H1 (cell line): ENCODE data around the gene JAKMIP2. TPM values are rescaled to one million over a fixed set of nuclear protein-coding genes. Genes with fewer than 3 reads are reported as not detected.

Source experiments
- CTCF ChIA-PET: fragments of 300-600 bp; sonication (Branson Sonifier 250); formaldehyde crosslinking; loops from one replicate; lab custom pipeline; 2021; ENCODE audit not compliant: partially characterized antibody; lab: Charles Lee
- POLR2A ChIA-PET: fragments of 300-600 bp; sonication (Branson Sonifier 250); formaldehyde crosslinking; loops from one replicate; lab custom pipeline; 2021; ENCODE audit warnings: inconsistent platforms; ENCODE audit not compliant: partially characterized antibody; lab: Charles Lee
- DNase-seq, 2 experiments: peaks; one replicate each; pipeline versions ENCODE4 v3.0.0 to v3.0.0-alpha.2; 2010 to 2022; ENCODE audit warnings: low spot score in 2 of 2, low read depth in 1 of 2, mixed read lengths in 1 of 2
- FAIRE-seq: peaks from 2 replicates; lab custom pipeline; 2011; peaks lifted over from hg19 to GRCh38; lab: Jason Lieb, UNC
- H2AFZ ChIP-seq: 2 replicates; pipeline ENCODE4 v1.8.1; 2012; ENCODE audit warnings: low read length, inconsistent platforms
- H2AK5ac ChIP-seq: 2 replicates; pipeline ENCODE4 v1.6.1; 2013; ENCODE audit warnings: low read depth, low read length
- H2BK120ac ChIP-seq: replicated peaks from 2 replicates; pipeline ENCODE3; 2013; ENCODE audit warnings: low read depth, low read length, inconsistent platforms
- H2BK12ac ChIP-seq: 2 replicates; pipeline ENCODE4 v1.6.1; 2013; ENCODE audit warnings: low read depth, low read length
- H2BK15ac ChIP-seq: 2 replicates; pipeline ENCODE4 v1.6.1; 2013; ENCODE audit warnings: low read length
- H2BK20ac ChIP-seq: 2 replicates; pipeline ENCODE4 v1.6.1; 2013; ENCODE audit warnings: low read length
- H2BK5ac ChIP-seq: 2 replicates; pipeline ENCODE4 v1.6.1; 2013; ENCODE audit warnings: low read depth, low read length
- H3K14ac ChIP-seq: 2 replicates; pipeline ENCODE4 v1.6.1; 2013; ENCODE audit warnings: inconsistent platforms; ENCODE audit not compliant: insufficient read length
- H3K18ac ChIP-seq: 2 replicates; pipeline ENCODE4 v1.6.1; 2013; ENCODE audit warnings: low read length; ENCODE audit errors: extremely low read depth
- H3K23ac ChIP-seq: 2 replicates; pipeline ENCODE4 v1.6.1; 2013; ENCODE audit warnings: inconsistent platforms; ENCODE audit not compliant: insufficient read length
- H3K23me2 ChIP-seq: 2 replicates; pipeline ENCODE4 v1.6.1; 2013; ENCODE audit warnings: low read depth, low read length
- H3K27ac ChIP-seq: 2 replicates; pipeline ENCODE4 v1.6.1; 2011; ENCODE audit warnings: low read depth, low read length, inconsistent platforms
- H3K27me3 ChIP-seq, 4 experiments: replicated peaks in 1 of 4; 1 replicate in 1 of 4; 2 replicates in 3 of 4; pipeline versions ENCODE4 v1.6.1 to v1.8.1; 2011 to 2013; ENCODE audit warnings: low read length in 3 of 4, mild to moderate bottlenecking in 3 of 4, inconsistent platforms in 2 of 4, mixed read lengths in 2 of 4, moderate library complexity in 1 of 4; ENCODE audit not compliant: control insufficient read depth in 3 of 4, insufficient read depth in 3 of 4; ENCODE audit errors: extremely low read depth in 1 of 4
- H3K36me3 ChIP-seq, 4 experiments: 2 replicates each; pipeline versions ENCODE4 v1.6.1 to v1.8.1; 2011 to 2013; ENCODE audit warnings: mild to moderate bottlenecking in 4 of 4, low read length in 3 of 4, moderate library complexity in 2 of 4, control low read depth in 1 of 4, inconsistent platforms in 1 of 4; ENCODE audit not compliant: insufficient read depth in 4 of 4, control insufficient read depth in 2 of 4
- H3K4ac ChIP-seq: replicated peaks from 2 replicates; pipeline ENCODE3; 2013; ENCODE audit warnings: low read length, low read depth, mixed read lengths, inconsistent platforms; ENCODE audit not compliant: insufficient read length
- H3K4me1 ChIP-seq, 4 experiments: replicated peaks in 1 of 4; 1 replicate in 1 of 4; 2 replicates in 3 of 4; pipeline versions ENCODE4 v1.6.1 to v1.8.1; 2011 to 2013; ENCODE audit warnings: low read length in 3 of 4, inconsistent platforms in 2 of 4, mixed read lengths in 1 of 4; ENCODE audit not compliant: insufficient read depth in 4 of 4, control insufficient read depth in 3 of 4
- H3K4me2 ChIP-seq, 2 experiments: 2 replicates each; pipeline versions ENCODE4 v1.6.1 to v1.8.1; 2011 to 2013; ENCODE audit warnings: low read depth in 2 of 2, low read length in 2 of 2, control low read depth in 1 of 2, inconsistent platforms in 1 of 2, mild to moderate bottlenecking in 1 of 2; ENCODE audit not compliant: insufficient read depth in 1 of 2
- H3K4me3 ChIP-seq, 4 experiments: fragments of 200-600, 300-600 bp in 1 of 4; sonication (generic), shearing (Covaris generic), sonication (Bioruptor Twin) in 1 of 4; 2 replicates each; pipeline versions ENCODE4 v1.5.1 to v1.8.1; 2011 to 2016; ENCODE audit warnings: low read length in 4 of 4, low read depth in 3 of 4, control low read depth in 2 of 4, inconsistent platforms in 2 of 4, mild to moderate bottlenecking in 2 of 4, mixed read lengths in 1 of 4, moderate library complexity in 1 of 4; ENCODE audit not compliant: insufficient read depth in 2 of 4; ENCODE audit errors: extremely low read depth in 1 of 4
- H3K56ac ChIP-seq: replicated peaks from 2 replicates; pipeline ENCODE3; 2013; ENCODE audit warnings: low read depth, mild to moderate bottlenecking, mixed read lengths, low read length, inconsistent platforms; ENCODE audit not compliant: insufficient read length
- H3K79me1 ChIP-seq: 2 replicates; pipeline ENCODE4 v1.6.1; 2013; ENCODE audit warnings: low read depth, low read length, control low read depth
- H3K79me2 ChIP-seq, 2 experiments: 2 replicates each; pipeline versions ENCODE4 v1.6.1 to v1.8.1; 2012 to 2013; ENCODE audit warnings: low read length in 2 of 2, mild to moderate bottlenecking in 2 of 2, inconsistent platforms in 1 of 2; ENCODE audit not compliant: insufficient read depth in 2 of 2, control insufficient read depth in 1 of 2
- H3K9ac ChIP-seq, 4 experiments: replicated peaks in 1 of 4; 1 replicate in 1 of 4; 2 replicates in 3 of 4; pipeline versions ENCODE4 v1.6.1 to v1.8.1; 2011 to 2013; ENCODE audit warnings: low read depth in 3 of 4, low read length in 3 of 4, control low read depth in 2 of 4, mild to moderate bottlenecking in 2 of 4, moderate library complexity in 2 of 4, inconsistent platforms in 1 of 4; ENCODE audit errors: extremely low read depth in 1 of 4
- H3K9me3 ChIP-seq, 2 experiments: 2 replicates each; pipeline versions ENCODE4 v1.6.1 to v1.8.1; 2012 to 2013; ENCODE audit warnings: mild to moderate bottlenecking in 2 of 2, moderate library complexity in 2 of 2, control low read depth in 1 of 2, inconsistent platforms in 1 of 2, low read depth in 1 of 2, low read length in 1 of 2, mixed read lengths in 1 of 2; ENCODE audit not compliant: insufficient read depth in 2 of 2
- H4K20me1 ChIP-seq, 2 experiments: replicated peaks in 1 of 2; 2 replicates each; pipeline versions ENCODE3 to v1.8.1; 2011 to 2013; ENCODE audit warnings: inconsistent platforms in 2 of 2, low read length in 2 of 2, mild to moderate bottlenecking in 1 of 2; ENCODE audit not compliant: insufficient read depth in 2 of 2, control insufficient read depth in 1 of 2
- H4K5ac ChIP-seq: 2 replicates; pipeline ENCODE4 v1.6.1; 2013; ENCODE audit warnings: low read length, low read depth, mixed read lengths, inconsistent platforms; ENCODE audit not compliant: insufficient read length
- H4K8ac ChIP-seq: 2 replicates; pipeline ENCODE4 v1.8.0; 2013; ENCODE audit warnings: mild to moderate bottlenecking, moderate library complexity, low read length, inconsistent platforms; ENCODE audit not compliant: insufficient read depth; ENCODE audit errors: extremely low read depth
- H4K91ac ChIP-seq: replicated peaks from 2 replicates; pipeline ENCODE3; 2013; ENCODE audit warnings: low read length, mixed read lengths, inconsistent platforms; ENCODE audit not compliant: insufficient read length
- RAD21 ChIP-seq, 2 experiments: IDR thresholded peaks in 1 of 2; conservative IDR thresholded peaks in 1 of 2; 2 replicates each; pipeline ENCODE4 v1.6.1; 2011; ENCODE audit warnings: low read depth in 2 of 2, low read length in 2 of 2, improper control_type of control experiment in 1 of 2, inconsistent platforms in 1 of 2, mild to moderate bottlenecking in 1 of 2, moderate library complexity in 1 of 2
- TBP ChIP-seq: IDR thresholded peaks from 2 replicates; pipeline ENCODE4 v1.6.1; 2011; ENCODE audit warnings: low read depth, low read length, improper control_type of control experiment
- WGBS, 2 experiments: shearing (Covaris generic) in 1 of 2; methylation state at CpG; one replicate each; pipeline versions ENCODE4 v1.1.6 to v1.1.7; 2013 to 2015; ENCODE audit warnings: low lambda C conversion rate in 2 of 2, mixed read lengths in 2 of 2, inconsistent platforms in 1 of 2, low coverage in 1 of 2, missing lambda C conversion rate in 1 of 2; ENCODE audit not compliant: insufficient replicate concordance in 2 of 2, insufficient coverage in 1 of 2, insufficient read length in 1 of 2; ENCODE audit errors: extremely low coverage in 1 of 2, missing lambda C conversion rate in 1 of 2; 5-methylcytosine and 5-hydroxymethylcytosine counted together
- polyA plus RNA-seq, 7 experiments: library from polyadenylated mRNA; depleted of rRNA in 3 of 7; stranded (reverse) in 5 of 7; unstranded in 2 of 7; fragments of >200 nt in 5 of 7; fragments of 200-250 nt in 2 of 7; gene quantifications; 1 replicate in 5 of 7; 2 replicates in 1 of 7; 4 replicates in 1 of 7; pipeline versions ENCODE4 v1.2.1 to v1.2.3, GENCODE V29; 2011 to 2013; ENCODE audit warnings: missing spikeins in 2 of 7, mixed read lengths in 2 of 7
- total RNA-seq: library from RNA; stranded (reverse); fragmentation: NEBNext Ultra II Directional; extraction: Animal tissue kit (Norgen Biotek cat#: 25700); gene quantifications from 2 replicates; pipeline ENCODE4 v1.2.1, GENCODE V29; 2021

JAKMIP2 gene
- total and polyA plus RNA-seq, 2 of the 8 experiments (the other 6 are each of a cell fraction or from before 2014, with no cell fraction given) = 2.4 to 13.6 TPM

DNA sequence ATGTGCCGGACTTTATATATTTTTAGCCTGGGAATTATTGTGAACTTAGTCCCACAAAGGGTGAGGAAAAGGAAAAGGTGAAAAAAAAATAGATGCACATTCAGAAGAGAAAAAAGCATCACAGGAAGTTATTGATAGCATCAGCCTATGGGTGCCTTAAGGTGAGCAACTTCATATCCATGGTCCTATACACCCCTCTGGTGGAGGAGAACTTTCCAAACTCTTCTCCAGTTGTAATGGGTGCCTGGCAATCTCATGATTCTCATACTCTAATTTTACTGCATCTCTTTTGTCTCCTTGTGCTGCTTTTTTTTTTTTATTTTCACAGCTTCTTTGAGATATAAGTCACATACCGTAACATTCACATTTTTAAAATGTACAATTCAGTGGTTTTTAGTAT is 107.4 kb downstream of the JAKMIP2 start:
- Histone ChIP-seq H2BK20ac (no peak overlapping the region), H3K4me1 (no peaks in the 10 kb centered on the region), H3K27ac (no peak overlapping the region), H3K36me3 (peaks cover 4 to 14% (median 7%) of the 10 kb centered on the region in 4 experiments; a peak in 4 of 8 replicates), H3K18ac (no peak overlapping the region), H3K27me3 (no peaks in the 10 kb centered on the region), H3K4me3 (no peak overlapping the region), H2BK15ac (no peak overlapping the region), H3K4me2 (no peak overlapping the region), H2BK5ac (no peak overlapping the region), H3K9ac (no peak overlapping the region), H2AFZ (no peak overlapping the region), H3K23me2 (no peaks in the 10 kb centered on the region), H4K8ac (no peak overlapping the region), H4K91ac (no peak overlapping the region), H3K23ac (no peak overlapping the region), H2BK12ac (no peak overlapping the region), H3K9me3 (no peaks in the 10 kb centered on the region), H3K14ac (no peak overlapping the region), H2BK120ac (no peak overlapping the region), H3K4ac (no peak overlapping the region), H3K79me1 (peaks cover 2% of the 10 kb centered on the region; the same call in 1 of the 2 replicates), H4K20me1 (no peaks in the 10 kb centered on the region), H4K5ac (no peak overlapping the region), H3K56ac (no peak overlapping the region), H3K79me2 (no peaks in the 10 kb centered on the region), H2AK5ac (no peak overlapping the region)
- WGBS, 2 experiments = 89% methylated on average over 2 of the region's 2 CpGs; no CpG with 5 or more reads in 1 of the 2 experiments
- CTCF ChIA-PET = interaction anchor here (0.6 to 1.6 kb wide), 4 partner anchors 15 to 148 kb away, joined by 3 read pairs; no protein-coding TSS in a partner anchor
- POLR2A ChIA-PET = interaction anchor here (1.2 kb wide), 1 partner anchor 9 kb away, joined by 3 read pairs; no protein-coding TSS in a partner anchor
- DNase-seq (no peak), FAIRE-seq (no peak)
- TF ChIP-seq RAD21 (IDR thresholded peaks at IDR 0.05 in 1 of 2, conservative IDR thresholded peaks at IDR 0.05 in 1 of 2; ENCODE audit: low read depth in 2 of 2, low read length in 2 of 2) (peak; percentile 33 to 36; a peak in 3 of 4 replicates), TBP (no peak)
